ENCODE measurements around the gene SH2D2A.

GRCh38 chr1:156785458-156785857 lies 31.2 kb downstream of the SH2D2A start:
- TF ChIP-seq GATA2 (IDR thresholded peaks at IDR 0.05; ENCODE audit: insufficient read depth, insufficient read length, low read depth, low read length) (no peak), POLR2A (IDR thresholded peaks at IDR 0.05; ENCODE audit: low read depth, low read length) (no peak), MAX (IDR thresholded peaks at IDR 0.05; ENCODE audit: insufficient read depth, insufficient read length) (no peak), POLR2AphosphoS5 (IDR thresholded peaks at IDR 0.05; ENCODE audit: insufficient read depth, low read depth, low read length) (no peak), MYC (IDR thresholded peaks at IDR 0.05; ENCODE audit: low read depth, low read length) (no peak), EZH2 (IDR thresholded peaks at IDR 0.05; ENCODE audit: borderline replicate concordance, low read depth, low read length, severe bottlenecking) (no peak), JUN (IDR thresholded peaks at IDR 0.05; ENCODE audit: borderline replicate concordance, insufficient read depth, insufficient read length, low read depth) (no peak)
- TF ChIP-seq, protein P1, sequence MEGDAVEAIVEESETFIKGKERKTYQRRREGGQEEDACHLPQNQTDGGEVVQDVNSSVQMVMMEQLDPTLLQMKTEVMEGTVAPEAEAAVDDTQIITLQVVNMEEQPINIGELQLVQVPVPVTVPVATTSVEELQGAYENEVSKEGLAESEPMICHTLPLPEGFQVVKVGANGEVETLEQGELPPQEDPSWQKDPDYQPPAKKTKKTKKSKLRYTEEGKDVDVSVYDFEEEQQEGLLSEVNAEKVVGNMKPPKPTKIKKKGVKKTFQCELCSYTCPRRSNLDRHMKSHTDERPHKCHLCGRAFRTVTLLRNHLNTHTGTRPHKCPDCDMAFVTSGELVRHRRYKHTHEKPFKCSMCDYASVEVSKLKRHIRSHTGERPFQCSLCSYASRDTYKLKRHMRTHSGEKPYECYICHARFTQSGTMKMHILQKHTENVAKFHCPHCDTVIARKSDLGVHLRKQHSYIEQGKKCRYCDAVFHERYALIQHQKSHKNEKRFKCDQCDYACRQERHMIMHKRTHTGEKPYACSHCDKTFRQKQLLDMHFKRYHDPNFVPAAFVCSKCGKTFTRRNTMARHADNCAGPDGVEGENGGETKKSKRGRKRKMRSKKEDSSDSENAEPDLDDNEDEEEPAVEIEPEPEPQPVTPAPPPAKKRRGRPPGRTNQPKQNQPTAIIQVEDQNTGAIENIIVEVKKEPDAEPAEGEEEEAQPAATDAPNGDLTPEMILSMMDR (IDR thresholded peaks at IDR 0.05; ENCODE audit: extremely low read depth in 1 of 2, insufficient read depth in 1 of 2, low read depth in 1 of 2, low read length in 2 of 2), result no peak

Data from endothelial cell of umbilical vein (primary cell).